Small intestine (tissue), 7 donors: ENCODE results near the gene CCNJL. TPM values are rescaled to one million over a fixed set of nuclear protein-coding genes. Genes with fewer than 3 reads are reported as not detected.

ENCODE experiments used
- DNase-seq, 2 donors: peaks; one replicate each; pipeline versions ENCODE4 v3.0.0 to v3.0.0-alpha.2; 2013
- FAIRE-seq: peaks from 2 replicates; lab custom pipeline; 2012; peaks lifted over from hg19 to GRCh38; lab: Jason Lieb, UNC
- H3K27ac ChIP-seq, 3 donors: one replicate each; pipeline ENCODE4 v1.5.1; 2013; ENCODE audit warnings: low read length in 2 of 3, mild to moderate bottlenecking in 2 of 3, control low read depth in 1 of 3, inconsistent platforms in 1 of 3, low read depth in 1 of 3, moderate library complexity in 1 of 3
- H3K27me3 ChIP-seq, 3 donors: one replicate each; pipeline ENCODE4 v1.6.1; 2013; ENCODE audit warnings: low read length in 3 of 3, inconsistent platforms in 1 of 3; ENCODE audit not compliant: control insufficient read depth in 3 of 3, insufficient read depth in 3 of 3
- H3K36me3 ChIP-seq, 3 donors: one replicate each; pipeline ENCODE4 v1.6.1; 2013; ENCODE audit warnings: low read length in 3 of 3, inconsistent platforms in 1 of 3, low read depth in 1 of 3, mild to moderate bottlenecking in 1 of 3, moderate library complexity in 1 of 3; ENCODE audit not compliant: control insufficient read depth in 3 of 3, insufficient read depth in 2 of 3
- H3K4me1 ChIP-seq, 3 donors: one replicate each; pipeline ENCODE4 v1.6.1; 2013; ENCODE audit warnings: low read length in 2 of 3, inconsistent platforms in 1 of 3, low read depth in 1 of 3, mild to moderate bottlenecking in 1 of 3, moderate library complexity in 1 of 3; ENCODE audit not compliant: control insufficient read depth in 3 of 3, insufficient read depth in 2 of 3
- H3K4me3 ChIP-seq, 3 donors: one replicate each; pipeline ENCODE4 v1.5.1; 2013; ENCODE audit warnings: low read length in 3 of 3, control low read depth in 1 of 3, inconsistent platforms in 1 of 3, low read depth in 1 of 3, mild to moderate bottlenecking in 1 of 3, moderate library complexity in 1 of 3
- H3K9me3 ChIP-seq, 2 donors: one replicate each; pipeline ENCODE4 v1.6.1; 2013; ENCODE audit warnings: low read depth in 1 of 2, low read length in 1 of 2; ENCODE audit not compliant: control insufficient read depth in 2 of 2, insufficient read depth in 1 of 2
- WGBS, 3 donors: extraction: QIAGEN DNeasy Blood & Tissue Kit; methylation state at CpG; one replicate each; pipeline ENCODE4 v1.1.7; 2013; 5-methylcytosine and 5-hydroxymethylcytosine counted together
- polyA plus RNA-seq, 4 donors: library from polyadenylated mRNA; stranded (reverse) in 3 of 4; unstranded in 1 of 4; fragments of 200-250 nt in 3 of 4; fragments of 120-200 nt in 1 of 4; gene quantifications; one replicate each; pipeline versions ENCODE4 v1.2.1 to v1.2.3, GENCODE V29; 2013
- donor health status: healthy with polysubstance abuse.
- donor health status: control.
- donor health status: control.
- donor health status: Bipolar disorder and iron deficiency.
- donor health status: healthy.

CCNJL gene
- polyA plus RNA-seq, 4 donors = 0.22 to 19.6 (median 1.5) TPM

DNA sequence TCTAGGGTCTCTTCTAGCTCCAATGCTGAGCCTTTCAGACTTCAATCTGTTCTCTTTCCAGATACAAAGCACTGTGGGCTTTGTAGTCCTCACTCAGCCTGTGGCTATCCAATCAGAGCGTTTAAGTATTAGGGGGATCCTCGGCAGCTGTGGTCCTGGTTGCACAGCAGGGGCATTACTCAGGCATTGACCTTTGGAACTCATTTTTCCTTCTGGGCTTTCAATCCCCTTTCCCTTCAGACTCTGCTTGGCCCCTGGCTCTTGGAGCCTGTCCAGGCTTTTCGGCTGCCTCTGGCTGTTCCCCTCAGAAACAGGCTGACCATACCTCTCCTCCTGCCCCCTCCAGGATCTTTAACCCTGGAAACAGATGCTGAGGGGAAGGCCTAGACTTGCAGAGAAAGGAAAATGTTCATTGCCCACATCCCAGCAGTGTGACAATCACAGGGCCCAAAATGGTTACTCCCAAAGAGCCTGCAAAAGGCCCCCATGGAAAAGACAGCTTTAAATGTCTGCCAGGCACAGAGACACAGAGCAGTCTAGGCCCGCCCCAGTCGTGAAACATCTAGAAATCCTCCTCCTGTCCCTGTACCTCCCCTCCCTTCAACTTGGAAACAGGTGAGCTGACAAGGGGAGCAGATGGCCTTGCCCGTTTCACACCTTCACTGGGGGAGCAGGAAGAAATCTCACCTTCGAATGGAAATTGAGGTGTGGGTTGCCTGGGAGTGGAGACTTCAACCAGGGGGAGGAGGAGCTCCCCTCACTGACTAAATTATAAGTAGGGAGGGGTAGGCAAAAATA lies 44.4 kb upstream of the CCNJL start:
- H3K27ac ChIP-seq = peak overlapping the region in 1 of 3 donors; percentile 34
- H3K4me1 ChIP-seq = peaks cover 2 to 24% (median 7%) of the 10 kb centered on the region in 3 donors
- FAIRE-seq = no peak
- H3K4me3 ChIP-seq = no peak overlapping the region
- no peaks in the 10 kb centered on the region for H3K9me3 ChIP-seq
- no peaks in the 10 kb centered on the region for H3K27me3 ChIP-seq
- peaks cover 0 to 7% (median 0%) of the 10 kb centered on the region in 3 donors for H3K36me3 ChIP-seq
- 37 to 53% (median 40%) methylated on average over 7 of the region's 7 CpGs for WGBS, 3 donors
- DNase-seq = peak in 1 of 2 donors; percentile 52

DNA sequence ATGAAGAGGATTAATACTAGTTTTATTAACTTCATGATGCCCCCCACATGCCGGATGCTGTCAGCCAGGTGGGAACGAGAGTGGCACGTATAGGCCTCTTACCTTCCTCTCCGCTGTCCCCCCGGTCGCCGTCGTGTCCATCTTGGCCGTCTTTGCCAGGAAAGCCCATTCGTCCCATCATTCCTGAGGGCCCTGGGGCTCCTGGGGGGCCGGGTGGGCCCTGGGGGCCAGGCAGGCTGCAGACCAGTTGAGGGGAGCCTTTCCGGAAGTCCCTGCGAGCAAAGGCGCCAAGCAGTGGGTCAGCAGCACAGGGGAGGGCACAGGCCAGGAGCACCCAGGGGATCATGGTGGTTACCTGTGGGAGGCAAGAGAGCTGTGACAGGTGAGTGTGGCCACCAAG lies 42.3 kb upstream of the CCNJL start:
- Histone ChIP-seq H3K4me1 (peaks cover 2 to 15% (median 5%) of the 10 kb centered on the region in 3 donors), H3K27ac (no peak overlapping the region), H3K36me3 (peaks cover 0 to 7% (median 0%) of the 10 kb centered on the region in 3 donors), H3K9me3 (no peaks in the 10 kb centered on the region), H3K27me3 (no peaks in the 10 kb centered on the region), H3K4me3 (no peak overlapping the region)
- FAIRE-seq (no peak), DNase-seq (no peak)
- 86 to 94% (median 92%) methylated on average over 14 of the region's 14 CpGs for WGBS, 3 donors

DNA sequence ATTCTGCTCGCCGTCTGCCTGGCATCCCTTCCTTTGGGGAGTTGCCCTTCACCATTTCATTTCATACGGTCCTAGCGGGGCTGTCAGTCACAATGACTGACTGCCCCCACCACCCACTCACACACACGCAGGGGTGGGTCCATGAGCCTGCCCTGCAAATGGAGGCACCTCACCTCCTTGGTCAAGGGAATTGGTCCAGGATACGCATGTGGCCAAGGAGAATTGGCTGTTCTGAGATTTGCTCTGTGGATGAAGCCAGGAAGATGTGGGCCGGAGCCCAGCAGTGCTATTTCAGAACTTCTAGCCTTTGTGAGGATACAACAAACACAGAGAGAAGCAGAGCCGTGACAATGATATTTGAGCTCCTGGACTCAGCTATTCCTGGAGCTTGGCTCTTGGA lies 41.0 kb upstream of the CCNJL start:
- Histone ChIP-seq H3K27me3 (no peaks in the 10 kb centered on the region), H3K4me1 (peaks cover 0 to 9% (median 2%) of the 10 kb centered on the region in 3 donors), H3K4me3 (no peak overlapping the region), H3K27ac (no peak overlapping the region), H3K9me3 (no peaks in the 10 kb centered on the region), H3K36me3 (peaks cover 0 to 7% (median 0%) of the 10 kb centered on the region in 3 donors)
- WGBS, 3 donors = 86 to 93% (median 92%) methylated on average over 8 of the region's 8 CpGs
- FAIRE-seq (no peak), DNase-seq (no peak)

DNA sequence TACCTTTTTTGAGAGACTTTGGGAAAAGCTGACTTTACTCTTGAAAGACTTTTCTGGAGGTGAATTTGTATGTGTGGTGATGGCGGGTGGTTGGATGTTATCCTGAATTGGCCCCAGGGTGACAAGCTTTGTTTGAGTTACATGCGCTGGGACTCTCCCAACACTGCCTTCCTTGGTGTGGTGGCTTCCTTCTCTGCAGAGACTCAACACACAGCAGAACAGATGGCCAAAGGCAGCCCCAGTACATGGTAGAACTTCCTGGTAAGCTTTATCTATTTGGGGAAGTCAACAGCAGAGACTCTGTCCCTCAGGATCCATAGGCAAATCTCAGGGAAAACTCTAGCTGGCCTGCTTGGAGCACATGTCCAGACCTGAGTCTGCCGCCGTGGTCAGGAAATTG lies 39.9 kb upstream of the CCNJL start:
- 92 to 96% (median 93%) methylated on average over 4 of the region's 4 CpGs for WGBS, 3 donors

DNA sequence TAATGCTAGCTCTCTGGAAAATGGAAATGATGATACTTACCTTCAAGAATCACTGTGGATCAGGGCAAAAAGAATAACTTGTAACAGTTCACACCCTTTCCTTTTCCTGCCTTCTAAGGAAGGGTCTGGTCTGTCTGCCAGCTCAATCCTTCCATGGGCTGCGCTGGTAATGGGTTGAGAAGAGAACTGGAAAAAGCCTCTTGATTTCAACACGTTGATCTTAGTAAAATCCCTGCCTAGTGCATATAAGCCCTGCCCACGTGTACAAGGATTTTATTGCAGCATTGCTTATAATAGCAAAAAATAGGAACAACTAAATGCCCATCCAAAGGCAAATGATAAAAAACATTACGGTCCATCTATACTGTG lies 37.6 kb upstream of the CCNJL start:
- no peak overlapping the region for H3K4me3 ChIP-seq
- peaks cover 0 to 12% (median 0%) of the 10 kb centered on the region in 3 donors for H3K4me1 ChIP-seq
- H3K9me3 ChIP-seq = no peaks in the 10 kb centered on the region
- no peak for DNase-seq
- no peak overlapping the region for H3K27ac ChIP-seq
- no peak for FAIRE-seq
- H3K27me3 ChIP-seq = no peaks in the 10 kb centered on the region
- 69 to 74% (median 69%) methylated on average over 4 of the region's 4 CpGs for WGBS, 3 donors
- peaks cover 0 to 6% (median 0%) of the 10 kb centered on the region in 3 donors for H3K36me3 ChIP-seq

More for the DNA sequence above, 39.9 kb upstream of the CCNJL start:
- Histone ChIP-seq H3K27me3 (no peaks in the 10 kb centered on the region), H3K4me1 (peaks cover 0 to 9% (median 2%) of the 10 kb centered on the region in 3 donors), H3K4me3 (no peak overlapping the region), H3K9me3 (no peaks in the 10 kb centered on the region), H3K27ac (no peak overlapping the region), H3K36me3 (peaks cover 0 to 7% (median 0%) of the 10 kb centered on the region in 3 donors)
- no peak for DNase-seq
- no peak for FAIRE-seq

DNA sequence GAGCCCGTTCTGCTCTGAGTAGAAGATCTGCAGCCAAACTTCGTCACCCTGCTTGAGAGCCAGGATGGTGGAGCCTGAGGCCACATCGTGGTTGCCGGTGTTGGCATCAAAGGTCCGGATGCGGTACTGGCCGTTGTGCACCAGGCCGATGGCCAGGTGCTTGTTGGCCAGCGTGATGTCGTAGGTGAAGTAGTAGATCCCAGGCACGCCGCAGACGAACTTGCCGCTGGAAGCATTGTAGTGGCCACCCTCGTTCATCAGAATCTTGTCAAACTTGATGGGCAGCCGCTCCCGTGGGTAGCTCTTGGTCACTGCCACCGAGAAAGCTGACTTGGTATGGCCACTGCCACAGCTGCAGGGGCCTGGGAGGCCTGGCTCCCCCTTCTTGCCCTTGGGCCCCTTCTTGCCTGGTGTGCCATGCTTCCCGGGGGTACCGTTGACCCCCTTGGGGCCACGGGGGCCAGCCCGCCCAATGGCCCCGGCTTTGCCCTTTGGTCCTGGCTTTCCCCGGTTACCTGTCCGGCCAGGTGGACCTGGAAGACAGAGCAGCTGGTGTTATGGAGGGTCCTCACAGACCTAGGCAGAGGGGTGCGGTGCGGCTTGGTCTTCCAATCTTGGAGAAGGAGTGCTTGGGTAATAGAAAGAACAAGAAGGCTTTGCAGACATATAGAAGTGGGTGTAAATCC lies 37.0 kb upstream of the CCNJL start:
- H3K27me3 ChIP-seq = no peaks in the 10 kb centered on the region
- H3K4me1 ChIP-seq = peaks cover 0 to 13% (median 0%) of the 10 kb centered on the region in 3 donors
- FAIRE-seq (no peak), DNase-seq (no peak)
- no peak overlapping the region for H3K27ac ChIP-seq
- no peak overlapping the region for H3K4me3 ChIP-seq
- peaks cover 0 to 3% (median 0%) of the 10 kb centered on the region in 3 donors for H3K36me3 ChIP-seq
- 93 to 95% (median 93%) methylated on average over 27 of the region's 27 CpGs for WGBS, 3 donors
- no peaks in the 10 kb centered on the region for H3K9me3 ChIP-seq

DNA sequence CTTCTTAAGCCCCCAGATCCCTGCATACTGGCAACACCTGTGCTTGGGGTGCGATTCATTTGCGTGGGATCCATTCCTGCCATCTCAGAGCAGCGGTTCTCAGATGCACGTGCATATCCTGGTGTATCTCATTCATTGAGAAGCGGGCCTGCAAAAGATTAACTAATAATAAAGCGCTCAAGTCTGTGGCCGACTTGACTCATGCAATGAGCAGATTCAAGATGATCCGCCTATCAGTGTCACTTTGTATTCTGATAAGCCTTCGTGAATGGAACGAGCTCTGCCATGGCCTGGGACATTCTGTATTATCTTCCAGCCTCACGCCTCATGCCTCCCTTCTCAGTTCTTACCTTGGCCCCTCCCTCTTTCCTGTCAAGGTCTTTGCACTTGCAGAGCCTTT lies 35.7 kb upstream of the CCNJL start:
- peaks cover 0 to 13% (median 0%) of the 10 kb centered on the region in 3 donors for H3K4me1 ChIP-seq
- H3K27ac ChIP-seq = no peak overlapping the region
- 65 to 79% (median 68%) methylated on average over 11 of the region's 11 CpGs for WGBS, 3 donors
- no peaks in the 10 kb centered on the region for H3K36me3 ChIP-seq
- DNase-seq (peak in 1 of 2 donors; percentile 18), FAIRE-seq (no peak)
- no peak overlapping the region for H3K4me3 ChIP-seq
- no peaks in the 10 kb centered on the region for H3K9me3 ChIP-seq
- H3K27me3 ChIP-seq = no peaks in the 10 kb centered on the region

DNA sequence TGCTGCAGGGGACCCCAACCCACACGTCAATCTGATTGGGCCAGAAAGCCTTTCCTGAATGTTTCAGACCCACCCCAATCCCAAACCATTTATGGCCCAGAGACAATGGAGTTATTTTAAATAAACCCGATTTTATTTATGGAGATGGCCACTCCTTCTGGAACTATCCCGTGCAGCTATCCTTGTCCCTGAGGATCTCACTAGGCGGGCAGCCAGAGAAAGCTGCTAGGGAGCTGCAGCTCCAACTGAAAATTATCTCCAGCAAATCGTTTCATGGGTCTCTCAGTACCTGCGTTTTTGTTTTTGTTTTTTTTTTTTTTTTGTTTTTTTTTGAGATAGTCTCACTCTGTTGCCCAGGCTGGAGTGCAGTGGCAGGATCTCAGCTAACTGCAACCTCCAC lies 35.1 kb upstream of the CCNJL start:
- WGBS, 3 donors = 63 to 72% (median 71%) methylated on average over 6 of the region's 6 CpGs
- Histone ChIP-seq H3K9me3 (no peaks in the 10 kb centered on the region), H3K36me3 (no peaks in the 10 kb centered on the region), H3K27me3 (no peaks in the 10 kb centered on the region), H3K4me1 (peaks cover 0 to 13% (median 0%) of the 10 kb centered on the region in 3 donors), H3K27ac (no peak overlapping the region), H3K4me3 (no peak overlapping the region)
- DNase-seq (no peak), FAIRE-seq (no peak)
